ENCODE data around the gene CLEC2A.

The CLEC2A gene

DNA sequence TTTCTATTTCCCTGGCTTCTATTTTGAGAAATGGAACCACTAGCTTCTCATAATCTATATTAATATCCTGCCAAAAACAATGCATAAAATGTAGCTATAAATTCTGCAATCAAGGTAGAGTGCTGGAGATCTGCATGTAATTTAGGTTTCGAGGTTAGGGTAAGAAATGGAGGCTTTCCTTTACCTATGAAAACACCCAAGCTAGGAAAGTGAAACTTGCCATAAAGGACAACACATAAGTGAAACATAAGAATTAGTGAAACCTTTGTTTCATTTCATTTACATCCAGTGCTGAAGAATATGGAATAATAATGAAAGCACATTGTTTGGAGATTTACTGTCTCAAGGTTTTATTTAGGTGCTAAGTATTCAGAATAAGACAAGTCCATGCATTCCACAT is 9.7 kb downstream of the CLEC2A start:
- ATAC-seq (ENCODE audit: low read depth), result no peak

DNA sequence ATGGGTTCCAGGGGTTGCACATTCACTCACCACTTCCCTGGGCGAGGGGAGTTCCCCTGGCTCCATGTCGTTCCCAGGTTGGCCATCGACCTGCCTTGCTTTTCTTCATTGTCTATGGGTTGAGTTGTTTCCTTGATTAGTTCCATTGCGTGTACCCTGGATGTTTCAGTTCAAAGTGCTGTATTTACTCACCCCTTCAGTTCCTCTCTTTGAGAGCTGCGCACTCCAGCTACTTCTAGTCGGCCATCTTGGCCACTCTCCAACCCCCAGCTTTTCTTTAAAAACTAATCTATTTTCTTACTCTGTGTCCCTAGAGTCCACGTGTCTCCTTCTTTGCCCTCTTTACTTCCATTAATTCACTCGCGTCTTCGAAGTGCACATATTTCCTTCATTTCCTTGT is 11.7 kb downstream of the CLEC2A start:
- ATAC-seq (ENCODE audit: low read depth), result no peak
- H3K4me1 Mint-ChIP-seq, result no peaks in the 10 kb centered on the region
- no peaks in the 10 kb centered on the region for H3K36me3 Mint-ChIP-seq
- H3K27me3 Mint-ChIP-seq, result peaks cover 13% of the 10 kb centered on the region
- DNase-seq (ENCODE audit: low spot score in 2 of 2), result no peak
- H3K4me3 Mint-ChIP-seq, result no peak overlapping the region
- H3K27ac Mint-ChIP-seq, result no peak overlapping the region
- H3K9me3 Mint-ChIP-seq, result no peaks in the 10 kb centered on the region

More for the DNA sequence above, 9.7 kb downstream of the CLEC2A start:
- Mint-ChIP-seq H3K4me1 (peaks cover 4% of the 10 kb centered on the region), H3K27me3 (peaks cover 16% of the 10 kb centered on the region), H3K4me3 (no peak overlapping the region), H3K27ac (no peak overlapping the region), H3K36me3 (no peaks in the 10 kb centered on the region), H3K9me3 (no peaks in the 10 kb centered on the region)
- no peak for DNase-seq (ENCODE audit: low spot score in 2 of 2)

DNA sequence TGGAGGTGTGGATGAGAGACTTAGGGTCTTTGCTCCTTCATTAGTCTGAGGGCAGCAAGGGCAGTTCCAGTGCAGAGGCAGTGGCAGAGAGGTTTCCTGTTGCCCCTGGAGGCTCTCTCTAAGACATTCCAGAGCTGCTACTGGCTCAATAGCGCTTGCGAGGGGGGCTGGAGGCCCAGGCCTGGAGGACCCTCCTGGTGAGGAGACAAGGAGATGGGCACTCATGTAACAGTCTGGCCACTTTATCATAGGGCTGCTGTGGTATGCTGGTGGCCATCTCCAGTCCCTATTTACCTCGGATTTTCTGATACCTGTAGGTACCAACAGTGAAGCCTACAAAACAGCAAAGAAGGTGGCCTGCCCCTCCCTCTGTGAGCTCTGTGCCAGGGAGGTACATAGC is 12.7 kb downstream of the CLEC2A start:
- Mint-ChIP-seq H3K36me3 (no peaks in the 10 kb centered on the region), H3K4me3 (no peak overlapping the region), H3K4me1 (no peaks in the 10 kb centered on the region), H3K27me3 (peaks cover 13% of the 10 kb centered on the region), H3K27ac (no peak overlapping the region), H3K9me3 (no peaks in the 10 kb centered on the region)
- no peak for ATAC-seq (ENCODE audit: low read depth)
- no peak for DNase-seq (ENCODE audit: low spot score in 2 of 2)

DNA sequence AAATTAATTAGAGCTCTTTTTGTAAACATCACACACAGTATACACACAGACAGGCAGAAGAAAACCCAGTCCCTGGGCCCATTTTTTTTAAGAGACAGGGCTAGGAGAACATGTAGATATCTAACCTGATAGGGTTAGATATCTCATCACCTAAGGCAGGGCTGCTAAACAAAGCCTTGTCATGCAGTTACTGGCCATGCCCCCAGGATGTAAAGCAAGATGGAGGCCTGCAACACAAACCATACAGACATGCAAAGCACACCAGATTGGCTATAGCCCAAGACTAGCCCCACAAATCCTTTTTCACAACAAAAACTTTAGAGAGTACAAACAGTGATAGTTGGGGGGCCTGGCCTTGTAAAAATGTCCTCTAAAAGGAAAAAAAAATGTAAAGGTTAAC is 20.5 kb downstream of the CLEC2A start:
- H3K27ac Mint-ChIP-seq, result no peak overlapping the region
- peaks cover 5% of the 10 kb centered on the region for H3K27me3 Mint-ChIP-seq
- H3K36me3 Mint-ChIP-seq, result peaks cover 8% of the 10 kb centered on the region
- DNase-seq (ENCODE audit: low spot score in 2 of 2) (no peak), ATAC-seq (ENCODE audit: low read depth) (no peak)
- no peak overlapping the region for H3K4me3 Mint-ChIP-seq
- H3K9me3 Mint-ChIP-seq, result peaks cover 10% of the 10 kb centered on the region
- H3K4me1 Mint-ChIP-seq, result no peaks in the 10 kb centered on the region

DNA sequence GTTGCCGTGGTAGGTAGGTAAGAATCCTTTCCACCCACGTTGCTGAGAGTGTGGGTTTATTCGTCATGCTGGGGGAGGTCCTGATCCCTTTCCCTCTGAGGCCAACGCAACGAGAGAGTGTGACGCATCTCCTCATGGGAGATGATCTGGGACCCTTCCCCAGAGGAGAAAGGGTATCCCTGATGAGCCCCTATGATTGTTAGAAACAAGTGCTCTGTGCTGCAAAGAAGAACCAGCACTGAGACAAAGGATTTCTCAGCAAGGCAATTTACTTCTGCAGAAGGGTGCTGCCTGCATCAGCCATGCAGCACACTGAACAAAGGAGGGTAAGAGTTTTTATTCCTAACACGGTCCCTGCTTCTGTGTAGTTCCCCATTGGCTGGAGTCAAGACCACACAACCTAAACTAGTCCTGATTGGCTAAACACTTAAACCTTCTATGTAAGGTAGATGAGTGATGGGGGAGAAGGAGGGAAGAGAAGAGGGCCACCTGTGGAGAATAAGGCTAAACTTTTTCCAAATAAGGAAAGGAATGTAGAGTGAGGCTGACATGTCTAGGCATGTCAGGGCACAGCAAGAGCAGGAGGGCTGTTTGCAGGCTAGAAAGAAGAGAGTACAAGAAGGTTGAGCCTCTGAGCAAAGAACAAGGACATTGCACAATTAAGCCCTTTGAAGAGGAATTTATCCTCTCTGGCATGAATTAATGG is 21.3 kb downstream of the CLEC2A start:
- H3K4me1 Mint-ChIP-seq, result no peaks in the 10 kb centered on the region
- H3K27me3 Mint-ChIP-seq, result peaks cover 5% of the 10 kb centered on the region
- peaks cover 10% of the 10 kb centered on the region for H3K9me3 Mint-ChIP-seq
- H3K27ac Mint-ChIP-seq, result no peak overlapping the region
- H3K36me3 Mint-ChIP-seq, result peaks cover 8% of the 10 kb centered on the region
- no peak for ATAC-seq (ENCODE audit: low read depth)
- DNase-seq (ENCODE audit: low spot score in 2 of 2), result no peak
- H3K4me3 Mint-ChIP-seq, result no peak overlapping the region

DNA sequence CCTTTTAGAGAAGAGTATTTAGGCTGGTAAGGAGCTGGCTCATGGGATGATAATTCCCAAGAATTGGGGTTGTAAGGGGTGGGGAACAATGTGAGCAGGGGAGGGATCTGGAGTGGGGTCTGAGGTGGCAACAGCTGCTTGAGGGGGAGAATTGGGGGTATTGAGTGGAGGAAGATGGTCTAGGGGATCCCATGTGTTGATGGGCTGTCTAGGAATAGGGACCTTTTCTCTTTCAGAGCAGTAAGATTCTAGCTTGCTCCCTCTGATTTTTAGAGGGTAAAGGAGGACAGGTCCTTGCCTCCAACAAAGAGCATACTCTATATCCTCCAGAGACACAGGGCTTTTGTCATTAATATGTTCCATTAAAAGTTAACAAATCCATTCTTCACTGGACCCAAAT is 22.4 kb downstream of the CLEC2A start:
- no peak for DNase-seq (ENCODE audit: low spot score in 2 of 2)
- Mint-ChIP-seq H3K4me1 (no peaks in the 10 kb centered on the region), H3K9me3 (peaks cover 10% of the 10 kb centered on the region), H3K27ac (no peak overlapping the region), H3K4me3 (no peak overlapping the region), H3K27me3 (peaks cover 5% of the 10 kb centered on the region), H3K36me3 (peaks cover 8% of the 10 kb centered on the region)
- ATAC-seq (ENCODE audit: low read depth), result no peak

DNA sequence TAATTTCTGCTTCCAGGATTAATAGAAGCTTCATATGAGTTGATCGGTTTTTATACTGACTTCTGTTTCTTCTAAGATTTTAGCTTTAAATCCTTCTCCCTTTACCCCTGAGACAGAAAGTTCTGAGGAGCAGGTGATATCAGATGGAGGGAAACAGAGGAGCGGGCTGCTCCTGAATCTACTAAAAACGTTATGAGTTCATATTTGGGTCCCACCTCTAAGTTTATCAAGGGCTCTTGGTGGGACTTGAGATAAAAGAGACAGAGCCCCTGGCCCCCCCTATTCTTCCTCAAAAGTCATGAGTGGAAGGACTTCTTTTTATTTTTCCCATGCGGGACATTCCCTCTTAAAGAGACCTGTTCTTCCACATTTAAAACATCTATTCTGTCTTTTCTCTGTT is 23.8 kb downstream of the CLEC2A start:
- H3K27ac Mint-ChIP-seq, result no peak overlapping the region
- H3K27me3 Mint-ChIP-seq, result peaks cover 2% of the 10 kb centered on the region
- no peak overlapping the region for H3K4me3 Mint-ChIP-seq
- no peaks in the 10 kb centered on the region for H3K4me1 Mint-ChIP-seq
- ATAC-seq (ENCODE audit: low read depth) (no peak), DNase-seq (ENCODE audit: low spot score in 2 of 2) (no peak)
- H3K36me3 Mint-ChIP-seq, result peaks cover 8% of the 10 kb centered on the region
- H3K9me3 Mint-ChIP-seq, result peaks cover 10% of the 10 kb centered on the region

DNA sequence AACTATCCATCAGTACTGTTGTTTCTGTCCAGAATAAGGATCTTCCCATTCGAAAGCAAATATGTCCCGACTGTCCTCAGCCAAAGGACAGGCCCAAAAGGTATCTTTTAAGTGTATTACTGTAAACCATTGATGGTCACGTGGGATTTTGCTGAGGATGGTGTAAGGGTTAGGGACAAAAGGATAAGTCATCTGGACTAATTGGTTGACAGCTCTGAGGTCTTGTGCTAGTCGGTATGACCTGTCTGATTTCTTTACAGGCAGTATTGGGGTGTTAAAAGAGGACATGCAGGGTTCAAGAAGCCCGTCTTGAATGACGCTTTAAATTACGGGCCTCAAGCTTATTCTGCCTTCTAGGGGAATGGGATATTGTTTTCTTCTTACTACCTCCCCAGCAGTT is 24.4 kb downstream of the CLEC2A start:
- Mint-ChIP-seq H3K36me3 (peaks cover 9% of the 10 kb centered on the region), H3K4me3 (no peak overlapping the region)

DNA sequence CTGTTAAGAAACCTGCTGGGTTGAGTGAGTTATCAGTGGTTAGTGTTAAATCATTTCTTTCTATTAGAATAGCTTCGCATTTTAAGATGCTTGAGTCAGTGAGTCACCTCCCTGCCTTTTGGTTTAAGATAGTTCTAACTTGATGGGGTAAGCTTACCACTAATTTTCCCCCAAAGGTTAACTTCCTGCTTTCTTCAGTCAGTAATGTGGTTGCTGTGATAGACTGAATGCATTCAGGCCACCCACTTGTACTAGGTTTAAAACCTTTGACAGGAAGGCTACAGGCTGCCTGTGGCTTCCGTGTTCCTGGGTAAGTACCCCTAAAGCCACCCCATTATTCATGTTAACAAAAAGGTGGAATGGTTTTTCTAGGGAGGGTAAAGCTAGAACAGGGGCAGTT is 25.3 kb downstream of the CLEC2A start:
- H3K36me3 Mint-ChIP-seq, result peaks cover 11% of the 10 kb centered on the region
- H3K4me3 Mint-ChIP-seq, result no peak overlapping the region
- no peaks in the 10 kb centered on the region for H3K4me1 Mint-ChIP-seq
- ATAC-seq (ENCODE audit: low read depth) (no peak), DNase-seq (ENCODE audit: low spot score in 2 of 2) (no peak)
- H3K27me3 Mint-ChIP-seq, result peaks cover 2% of the 10 kb centered on the region
- peaks cover 18% of the 10 kb centered on the region for H3K9me3 Mint-ChIP-seq
- no peak overlapping the region for H3K27ac Mint-ChIP-seq

More for the DNA sequence above, 24.4 kb downstream of the CLEC2A start:
- no peak for DNase-seq (ENCODE audit: low spot score in 2 of 2)
- Mint-ChIP-seq H3K27ac (no peak overlapping the region), H3K27me3 (peaks cover 2% of the 10 kb centered on the region), H3K4me1 (no peaks in the 10 kb centered on the region), H3K9me3 (peaks cover 14% of the 10 kb centered on the region)
- no peak for ATAC-seq (ENCODE audit: low read depth)

DNA sequence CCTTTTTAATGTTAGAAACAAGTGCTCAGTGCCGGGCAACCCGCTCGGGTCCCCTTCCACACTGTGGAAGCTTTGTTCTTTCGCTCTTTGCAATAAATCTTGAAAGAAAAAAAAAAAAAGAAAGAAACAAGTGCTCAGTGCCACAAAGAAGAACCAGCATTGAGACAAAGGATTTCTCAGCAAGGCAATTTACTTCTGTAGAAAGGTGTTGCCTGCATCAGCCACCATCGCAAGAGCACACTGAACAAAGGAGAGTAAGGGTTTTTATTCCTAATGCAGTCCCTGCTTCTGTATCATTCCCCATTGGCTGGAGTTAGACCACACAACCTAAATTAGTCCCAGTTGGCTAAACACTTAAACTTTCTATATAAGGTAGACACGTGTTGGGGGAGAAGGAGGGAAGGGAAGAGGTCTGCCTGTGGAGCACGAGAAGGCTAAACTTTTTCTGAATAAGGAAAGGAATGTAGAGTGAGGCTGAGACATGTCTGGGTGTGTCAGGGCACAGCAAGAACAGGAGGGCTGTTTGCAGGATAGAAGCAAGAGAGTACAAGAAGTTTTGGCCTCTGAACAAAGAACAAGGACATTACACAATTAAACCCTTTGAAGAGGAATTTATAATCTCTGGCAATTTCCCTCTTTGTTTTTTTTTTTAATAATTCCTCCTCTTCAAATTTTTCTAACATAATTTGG is 29.5 kb downstream of the CLEC2A start:
- H3K4me1 Mint-ChIP-seq, result no peaks in the 10 kb centered on the region
- no peak overlapping the region for H3K4me3 Mint-ChIP-seq
- peaks cover 9% of the 10 kb centered on the region for H3K9me3 Mint-ChIP-seq
- H3K36me3 Mint-ChIP-seq, result peaks cover 3% of the 10 kb centered on the region
- H3K27ac Mint-ChIP-seq, result no peak overlapping the region
- peaks cover 4% of the 10 kb centered on the region for H3K27me3 Mint-ChIP-seq
- DNase-seq (ENCODE audit: low spot score in 2 of 2) (no peak), ATAC-seq (ENCODE audit: low read depth) (no peak)

DNA sequence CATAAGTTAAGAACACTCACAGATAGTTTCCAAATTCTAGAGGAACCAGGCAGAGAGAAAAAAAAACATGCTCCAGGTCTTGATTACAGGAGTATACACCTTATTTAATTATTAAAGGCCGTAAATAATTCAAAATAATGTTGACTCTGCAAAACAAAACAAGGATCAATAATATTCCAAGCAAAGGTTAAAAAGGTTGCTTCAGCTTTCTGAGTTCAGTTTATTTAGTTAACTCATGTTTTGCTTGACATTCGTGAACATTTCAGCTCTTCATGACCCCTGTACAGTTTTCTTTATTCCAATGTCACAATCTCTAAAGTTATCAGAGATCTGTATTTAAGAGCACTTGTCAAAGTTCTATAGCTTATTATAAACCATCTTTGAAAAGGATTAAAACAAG is 31.2 kb downstream of the CLEC2A start:
- H3K27ac Mint-ChIP-seq, result no peak overlapping the region
- H3K9me3 Mint-ChIP-seq, result peaks cover 9% of the 10 kb centered on the region
- H3K36me3 Mint-ChIP-seq, result peaks cover 3% of the 10 kb centered on the region
- H3K4me1 Mint-ChIP-seq, result no peaks in the 10 kb centered on the region
- DNase-seq (ENCODE audit: low spot score in 2 of 2) (no peak), ATAC-seq (ENCODE audit: low read depth) (no peak)
- peaks cover 6% of the 10 kb centered on the region for H3K27me3 Mint-ChIP-seq
- H3K4me3 Mint-ChIP-seq, result no peak overlapping the region

DNA sequence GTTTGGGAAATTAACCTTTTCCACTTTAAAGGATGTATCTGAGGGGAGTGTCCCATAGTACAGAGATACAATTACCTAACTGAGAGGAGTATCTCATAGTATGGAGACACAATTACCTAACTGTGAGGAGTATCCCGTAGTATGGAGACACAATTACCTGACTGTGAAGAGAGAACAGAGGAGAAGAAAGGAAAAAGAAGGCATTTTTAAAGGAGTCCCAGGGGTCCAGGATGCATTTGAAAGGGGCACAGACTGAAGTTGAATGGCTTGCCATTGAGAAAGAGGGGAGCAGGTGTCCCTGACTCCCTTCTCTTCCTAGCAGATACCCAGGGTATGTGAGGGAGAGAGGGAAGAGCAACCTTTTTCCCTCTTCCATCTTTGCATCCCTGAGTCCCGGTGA is 33.0 kb downstream of the CLEC2A start:
- no peak overlapping the region for H3K27ac Mint-ChIP-seq
- peaks cover 3% of the 10 kb centered on the region for H3K36me3 Mint-ChIP-seq
- no peak overlapping the region for H3K4me3 Mint-ChIP-seq
- H3K27me3 Mint-ChIP-seq, result peaks cover 8% of the 10 kb centered on the region
- DNase-seq (ENCODE audit: low spot score in 2 of 2) (no peak), ATAC-seq (ENCODE audit: low read depth) (no peak)
- peaks cover 9% of the 10 kb centered on the region for H3K9me3 Mint-ChIP-seq
- H3K4me1 Mint-ChIP-seq, result peaks cover 3% of the 10 kb centered on the region

DNA sequence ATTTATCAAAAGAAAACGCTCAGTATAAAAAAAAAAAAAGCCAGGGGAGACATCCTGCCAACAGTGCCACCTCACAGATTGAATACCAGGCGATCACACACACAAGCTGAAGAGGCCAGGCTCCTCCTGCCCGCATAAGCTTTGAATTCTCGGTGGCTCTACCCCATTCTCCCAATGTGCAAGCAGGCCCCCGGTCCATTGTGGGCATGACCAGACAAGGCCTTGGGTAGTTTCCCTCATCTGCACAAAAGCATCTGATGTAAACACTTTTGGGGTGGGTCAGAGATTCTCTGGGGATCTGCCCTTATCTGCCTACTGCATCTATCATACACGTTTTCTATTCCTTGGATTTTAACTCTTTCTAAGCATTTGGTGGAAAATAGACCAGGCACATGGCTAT is 34.6 kb downstream of the CLEC2A start:
- H3K36me3 Mint-ChIP-seq, result no peaks in the 10 kb centered on the region
- no peak overlapping the region for H3K27ac Mint-ChIP-seq
- ATAC-seq (ENCODE audit: low read depth) (no peak), DNase-seq (ENCODE audit: low spot score in 2 of 2) (no peak)
- H3K27me3 Mint-ChIP-seq, result peaks cover 8% of the 10 kb centered on the region
- peaks cover 3% of the 10 kb centered on the region for H3K4me1 Mint-ChIP-seq
- H3K4me3 Mint-ChIP-seq, result no peak overlapping the region
- peaks cover 2% of the 10 kb centered on the region for H3K9me3 Mint-ChIP-seq

DNA sequence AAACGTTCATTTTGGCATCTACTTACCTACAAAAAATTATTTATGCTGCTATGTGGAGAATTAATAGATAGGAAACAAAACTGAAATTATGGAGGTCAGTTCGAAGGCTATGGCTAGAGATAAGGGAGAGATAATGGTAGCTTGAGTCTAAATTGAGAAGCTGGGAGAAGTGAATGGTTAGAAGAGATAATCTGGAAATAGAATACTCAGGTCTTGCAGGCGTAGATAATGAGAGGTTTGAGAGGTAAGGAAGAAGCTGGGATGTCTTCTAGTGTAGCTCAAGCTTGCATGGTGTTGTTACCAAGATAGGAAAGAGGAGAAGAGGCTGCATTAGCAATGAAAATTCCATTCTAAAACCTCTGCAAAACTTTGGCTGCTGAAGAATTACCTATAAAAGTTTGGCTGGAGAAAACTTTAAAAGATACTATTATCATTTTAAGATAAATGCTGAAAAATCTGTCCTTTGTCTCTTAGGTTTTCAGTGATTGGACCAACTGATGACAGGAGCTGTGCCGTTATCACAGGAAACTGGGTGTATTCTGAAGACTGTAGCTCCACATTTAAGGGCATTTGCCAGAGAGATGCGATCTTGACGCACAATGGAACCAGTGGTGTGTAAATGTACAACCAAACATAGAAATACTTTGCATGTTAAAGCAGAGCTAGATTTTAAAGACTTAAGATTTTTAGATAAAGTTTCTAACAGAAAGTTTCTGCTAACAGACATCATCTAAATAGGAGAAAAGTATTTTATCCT is 36.8 kb downstream of the CLEC2A start:
- H3K36me3 Mint-ChIP-seq, result no peaks in the 10 kb centered on the region
- no peak for DNase-seq (ENCODE audit: low spot score in 2 of 2)
- no peaks in the 10 kb centered on the region for H3K9me3 Mint-ChIP-seq
- no peak for ATAC-seq (ENCODE audit: low read depth)
- H3K27ac Mint-ChIP-seq, result no peak overlapping the region
- H3K27me3 Mint-ChIP-seq, result peaks cover 8% of the 10 kb centered on the region
- no peak overlapping the region for H3K4me3 Mint-ChIP-seq
- H3K4me1 Mint-ChIP-seq, result peaks cover 3% of the 10 kb centered on the region

Data from memory B cell (primary cell).